ENCODE results near the gene FA2H.
"Not testable (repeated sequence)": the region's sequence is repeated elsewhere in the genome, so short reads cannot be mapped to it uniquely, and the experiment has no call there.

The FA2H gene

DNA sequence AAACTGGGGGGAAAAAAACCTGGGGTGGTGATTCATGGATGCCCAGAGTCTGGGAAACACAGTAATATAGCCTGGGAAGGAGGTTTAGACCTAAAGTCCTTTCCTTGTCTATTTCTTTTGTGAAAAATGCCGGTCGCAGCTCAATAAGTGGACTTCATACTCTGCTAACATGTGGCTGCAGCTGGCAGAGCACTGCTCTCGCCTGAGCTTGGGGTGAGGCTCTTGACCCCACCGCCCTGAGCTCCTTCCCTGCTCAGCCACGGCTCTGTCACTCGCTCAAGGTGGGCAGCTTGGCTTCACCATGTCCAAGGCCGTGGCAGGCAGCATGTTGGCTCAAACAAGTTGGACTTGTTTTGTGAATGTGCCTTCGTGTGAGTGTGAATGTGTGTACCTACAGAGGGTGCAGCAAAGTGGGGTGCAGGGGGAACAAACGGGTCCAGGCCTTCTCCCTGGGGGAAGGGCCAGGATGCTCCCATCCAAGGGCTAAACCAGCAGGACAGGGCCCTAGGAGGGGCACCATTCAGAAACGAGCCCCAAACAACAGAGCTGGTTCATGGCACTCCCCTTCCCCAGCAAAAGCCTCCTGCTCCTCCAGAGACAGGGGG is 4.9 kb downstream of the FA2H start:
- Histone ChIP-seq H4K20me1 (ENCODE audit: insufficient read depth, low read length) (no peaks in the 10 kb centered on the region; the same call in 1 of the 2 replicates), H3K9me3 (ENCODE audit: insufficient read depth, low read length) (no peaks in the 10 kb centered on the region), H3K9ac (ENCODE audit: low read length) (no peak overlapping the region), H3K27me3 (ENCODE audit: low read depth, low read length) (peaks cover 48% of the 10 kb centered on the region), H3K27ac (ENCODE audit: low read length) (no peak overlapping the region), H3K4me3 (ENCODE audit: low read length) (no peak overlapping the region), H2AFZ (ENCODE audit: low read depth, low read length) (no peak overlapping the region), H3K4me2 (ENCODE audit: low read length) (no peak overlapping the region), H3K79me2 (ENCODE audit: low read length) (no peaks in the 10 kb centered on the region), H3K4me1 (ENCODE audit: low read length) (peaks cover 11% of the 10 kb centered on the region), H3K36me3 (replicated peaks; ENCODE audit: low read depth, low read length) (no peaks in the 10 kb centered on the region)
- TF ChIP-seq EZH2phosphoT487 (IDR thresholded peaks at IDR 0.05; ENCODE audit: low read depth): no peak
- TF ChIP-seq, protein P1, sequence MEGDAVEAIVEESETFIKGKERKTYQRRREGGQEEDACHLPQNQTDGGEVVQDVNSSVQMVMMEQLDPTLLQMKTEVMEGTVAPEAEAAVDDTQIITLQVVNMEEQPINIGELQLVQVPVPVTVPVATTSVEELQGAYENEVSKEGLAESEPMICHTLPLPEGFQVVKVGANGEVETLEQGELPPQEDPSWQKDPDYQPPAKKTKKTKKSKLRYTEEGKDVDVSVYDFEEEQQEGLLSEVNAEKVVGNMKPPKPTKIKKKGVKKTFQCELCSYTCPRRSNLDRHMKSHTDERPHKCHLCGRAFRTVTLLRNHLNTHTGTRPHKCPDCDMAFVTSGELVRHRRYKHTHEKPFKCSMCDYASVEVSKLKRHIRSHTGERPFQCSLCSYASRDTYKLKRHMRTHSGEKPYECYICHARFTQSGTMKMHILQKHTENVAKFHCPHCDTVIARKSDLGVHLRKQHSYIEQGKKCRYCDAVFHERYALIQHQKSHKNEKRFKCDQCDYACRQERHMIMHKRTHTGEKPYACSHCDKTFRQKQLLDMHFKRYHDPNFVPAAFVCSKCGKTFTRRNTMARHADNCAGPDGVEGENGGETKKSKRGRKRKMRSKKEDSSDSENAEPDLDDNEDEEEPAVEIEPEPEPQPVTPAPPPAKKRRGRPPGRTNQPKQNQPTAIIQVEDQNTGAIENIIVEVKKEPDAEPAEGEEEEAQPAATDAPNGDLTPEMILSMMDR (IDR thresholded peaks at IDR 0.05; ENCODE audit: low read depth, low read length): no peak

DNA sequence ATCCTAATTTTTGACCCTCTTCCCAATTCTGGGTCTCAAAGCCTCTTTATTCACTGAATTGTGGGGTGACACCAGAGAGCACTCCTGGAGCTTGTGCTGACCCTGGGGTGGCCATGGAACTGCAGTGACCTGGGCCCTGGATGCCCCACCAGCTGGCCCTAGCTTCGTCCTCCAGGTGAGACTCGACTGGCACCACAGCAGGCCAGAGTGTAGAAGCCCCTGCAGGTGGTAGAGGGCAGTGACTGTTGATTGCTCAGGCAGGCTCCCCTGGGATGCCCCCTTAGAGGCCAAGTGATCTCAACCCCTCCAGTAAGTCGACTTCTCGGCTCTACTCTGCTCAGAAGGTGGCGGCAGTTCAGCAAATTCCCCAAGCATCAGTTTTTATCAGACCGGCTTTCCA is 6.4 kb downstream of the FA2H start:
- TF ChIP-seq, protein P1 (IDR thresholded peaks at IDR 0.05; ENCODE audit: low read depth, low read length): no peak
- no peak for TF ChIP-seq EZH2phosphoT487 (IDR thresholded peaks at IDR 0.05; ENCODE audit: low read depth)
- Histone ChIP-seq H2AFZ (ENCODE audit: low read depth, low read length) (no peak overlapping the region), H3K27ac (ENCODE audit: low read length) (no peak overlapping the region), H4K20me1 (ENCODE audit: insufficient read depth, low read length) (no peaks in the 10 kb centered on the region), H3K9ac (ENCODE audit: low read length) (no peak overlapping the region), H3K4me3 (ENCODE audit: low read length) (no peak overlapping the region), H3K36me3 (replicated peaks; ENCODE audit: low read depth, low read length) (no peaks in the 10 kb centered on the region), H3K79me2 (ENCODE audit: low read length) (no peaks in the 10 kb centered on the region), H3K27me3 (ENCODE audit: low read depth, low read length) (peaks cover 34% of the 10 kb centered on the region), H3K9me3 (ENCODE audit: insufficient read depth, low read length) (no peaks in the 10 kb centered on the region), H3K4me1 (ENCODE audit: low read length) (peaks cover 11% of the 10 kb centered on the region), H3K4me2 (ENCODE audit: low read length) (no peak overlapping the region)

DNA sequence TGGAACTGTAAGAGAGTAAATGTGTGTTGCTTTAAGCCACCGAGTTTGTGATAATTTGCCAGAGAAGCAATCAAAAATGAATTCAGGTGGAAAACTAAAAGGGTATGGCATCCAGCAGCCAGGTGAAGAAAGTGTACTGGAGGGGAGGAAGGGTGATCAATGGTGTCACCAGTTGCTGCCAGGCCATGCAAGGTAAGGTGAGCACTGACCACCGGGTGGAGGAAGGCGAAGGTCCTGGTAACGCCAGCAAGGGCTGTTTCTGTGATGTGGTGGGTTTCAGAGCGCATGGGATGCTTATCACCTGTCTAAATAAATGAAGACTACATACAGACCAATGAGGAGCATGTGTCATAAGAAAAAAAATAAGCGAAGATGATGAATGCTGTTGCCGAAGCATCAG is 6.9 kb downstream of the FA2H start:
- no peak overlapping the region for H2AFZ ChIP-seq (ENCODE audit: low read depth, low read length)
- no peaks in the 10 kb centered on the region for H3K79me2 ChIP-seq (ENCODE audit: low read length)
- H4K20me1 ChIP-seq (ENCODE audit: insufficient read depth, low read length): no peaks in the 10 kb centered on the region
- H3K4me1 ChIP-seq (ENCODE audit: low read length): peaks cover 11% of the 10 kb centered on the region
- H3K36me3 ChIP-seq (replicated peaks; ENCODE audit: low read depth, low read length): no peaks in the 10 kb centered on the region
- H3K27me3 ChIP-seq (ENCODE audit: low read depth, low read length): peaks cover 29% of the 10 kb centered on the region
- no peak overlapping the region for H3K4me2 ChIP-seq (ENCODE audit: low read length)
- no peak overlapping the region for H3K4me3 ChIP-seq (ENCODE audit: low read length)
- no peaks in the 10 kb centered on the region for H3K9me3 ChIP-seq (ENCODE audit: insufficient read depth, low read length)
- H3K27ac ChIP-seq (ENCODE audit: low read length): no peak overlapping the region
- TF ChIP-seq EZH2phosphoT487 (IDR thresholded peaks at IDR 0.05; ENCODE audit: low read depth): no peak
- TF ChIP-seq, protein P1 (IDR thresholded peaks at IDR 0.05; ENCODE audit: low read depth, low read length): no peak
- H3K9ac ChIP-seq (ENCODE audit: low read length): no peak overlapping the region

DNA sequence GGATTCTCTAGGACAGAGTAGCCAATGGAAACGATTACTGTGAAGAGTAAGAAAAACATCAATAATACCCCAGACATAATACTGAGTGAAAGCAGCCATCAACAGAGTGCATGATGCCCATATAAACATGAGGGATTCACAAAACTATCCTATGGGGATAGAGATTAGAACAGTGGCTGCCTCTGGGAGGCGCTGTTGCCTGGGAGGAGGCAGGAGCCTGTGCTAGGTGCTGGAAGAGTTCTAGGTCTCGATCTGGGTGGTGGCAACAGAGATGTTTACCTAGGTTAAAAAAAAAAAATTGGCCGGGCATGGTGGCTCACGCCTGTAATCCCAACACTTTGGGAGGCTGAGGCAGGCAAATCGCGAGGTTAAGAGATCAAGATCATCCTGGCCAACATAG is 7.9 kb downstream of the FA2H start:
- Histone ChIP-seq H3K4me2 (ENCODE audit: low read length) (no peak overlapping the region), H3K9ac (ENCODE audit: low read length) (no peak overlapping the region), H3K27me3 (ENCODE audit: low read depth, low read length) (peaks cover 20% of the 10 kb centered on the region), H3K27ac (ENCODE audit: low read length) (no peak overlapping the region), H3K4me3 (ENCODE audit: low read length) (no peak overlapping the region), H3K79me2 (ENCODE audit: low read length) (no peaks in the 10 kb centered on the region), H3K9me3 (ENCODE audit: insufficient read depth, low read length) (no peaks in the 10 kb centered on the region), H3K36me3 (replicated peaks; ENCODE audit: low read depth, low read length) (no peaks in the 10 kb centered on the region), H2AFZ (ENCODE audit: low read depth, low read length) (no peak overlapping the region), H4K20me1 (ENCODE audit: insufficient read depth, low read length) (no peaks in the 10 kb centered on the region), H3K4me1 (ENCODE audit: low read length) (peaks cover 5% of the 10 kb centered on the region)
- TF ChIP-seq EZH2phosphoT487 (IDR thresholded peaks at IDR 0.05; ENCODE audit: low read depth): no peak
- TF ChIP-seq, protein P1 (IDR thresholded peaks at IDR 0.05; ENCODE audit: low read depth, low read length): peak; percentile 19

DNA sequence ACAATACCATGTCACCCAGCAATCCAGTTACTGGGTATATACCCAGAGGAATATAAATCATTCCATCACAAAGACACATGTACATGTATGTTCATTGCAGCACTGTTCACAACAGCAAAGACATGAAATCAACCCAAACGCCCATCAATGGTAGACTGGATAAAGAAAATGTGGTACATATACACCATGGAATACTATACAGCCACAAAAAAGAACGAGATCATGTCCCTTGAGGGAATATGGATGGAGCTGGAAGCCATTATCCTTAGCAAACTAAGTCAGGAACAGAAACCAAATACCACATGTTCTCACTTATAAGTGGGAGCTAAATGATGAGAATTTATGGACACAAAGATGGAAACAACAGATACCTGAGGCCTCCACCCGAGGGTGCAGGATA is 10.4 kb downstream of the FA2H start:
- not testable (repeated sequence) for H2AFZ ChIP-seq (ENCODE audit: low read depth, low read length); H3K79me2 ChIP-seq (ENCODE audit: low read length); H3K9ac ChIP-seq (ENCODE audit: low read length); H3K4me1 ChIP-seq (ENCODE audit: low read length); H3K9me3 ChIP-seq (ENCODE audit: insufficient read depth, low read length); H3K36me3 ChIP-seq (replicated peaks; ENCODE audit: low read depth, low read length); H3K4me2 ChIP-seq (ENCODE audit: low read length); H3K27ac ChIP-seq (ENCODE audit: low read length); H4K20me1 ChIP-seq (ENCODE audit: insufficient read depth, low read length); H3K4me3 ChIP-seq (ENCODE audit: low read length)
- peaks cover 16% of the 10 kb centered on the region for H3K27me3 ChIP-seq (ENCODE audit: low read depth, low read length)
